ENCODE data around the gene CALML3. TPM values are rescaled to one million over a fixed set of nuclear protein-coding genes. Genes with fewer than 3 reads are reported as not detected.

Gene CALML3
- total and polyA plus RNA-seq, 2 of the 13 experiments (the other 11 are each of a cell fraction or from before 2014, with no cell fraction given): not detected

DNA sequence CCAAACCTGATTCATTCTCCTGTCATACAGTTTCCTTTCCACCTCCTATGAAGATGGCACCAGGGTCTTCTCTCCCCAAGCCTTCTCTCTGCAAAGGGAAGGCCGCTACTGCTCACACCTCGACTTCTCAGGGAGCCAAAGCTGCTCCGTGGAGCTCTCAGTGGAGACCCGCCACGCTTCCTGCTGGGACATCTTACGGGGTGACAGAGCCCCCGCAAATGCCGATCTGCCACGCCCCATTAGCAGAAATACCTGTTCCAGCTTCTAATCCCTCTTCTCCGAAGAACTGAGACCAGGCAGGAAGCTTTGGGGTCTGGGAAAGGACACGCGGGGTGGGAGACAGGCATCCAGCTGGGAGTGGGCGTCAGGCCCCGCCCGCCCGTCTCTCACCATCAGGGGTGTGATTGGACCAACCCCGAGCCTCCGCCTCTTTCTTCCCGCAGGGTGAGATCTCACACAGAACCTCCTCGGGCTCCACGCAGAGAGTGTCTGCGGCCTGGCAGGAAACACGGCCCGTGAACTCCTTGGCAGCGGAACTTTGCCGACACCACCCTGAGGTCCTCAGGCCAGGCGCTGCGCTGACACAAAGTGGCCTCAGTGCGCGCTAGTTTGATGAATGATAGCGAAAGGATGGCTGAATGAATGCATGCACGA, 13.4 kb upstream of the CALML3 start:
- peaks cover 39% of the 10 kb centered on the region for H3K4me1 ChIP-seq (ENCODE audit: insufficient read depth, low read length)
- H3K27me3 ChIP-seq (ENCODE audit: control insufficient read depth in 1 of 2, insufficient read depth in 2 of 2, low read length in 2 of 2): peaks cover 8 to 31% of the 10 kb centered on the region in 2 experiments; a peak in 4 of 5 replicates
- TF ChIP-seq ZNF343 (CRISPR knock-in tag; IDR thresholded peaks at IDR 0.05) (no peak), ZBTB3 (CRISPR knock-in tag; IDR thresholded peaks at IDR 0.05; ENCODE audit: borderline replicate concordance, low read depth) (no peak), POLR2A (IDR thresholded peaks at IDR 0.05; ENCODE audit: insufficient read depth in 1 of 2, low read depth in 2 of 2, low read length in 2 of 2) (no peak), STAG1 (CRISPR knock-in tag; IDR thresholded peaks at IDR 0.05) (no peak), FIP1L1 (IDR thresholded peaks at IDR 0.05; ENCODE audit: borderline replicate concordance, insufficient read depth, low read depth, low read length) (no peak), TRIM22 (IDR thresholded peaks at IDR 0.05) (no peak), ZNF431 (CRISPR knock-in tag; IDR thresholded peaks at IDR 0.05; ENCODE audit: borderline replicate concordance, low read depth) (no peak), RBFOX2 (IDR thresholded peaks at IDR 0.05; ENCODE audit: low read depth, low read length) (no peak), CREM (IDR thresholded peaks at IDR 0.05) (no peak), CREM (CRISPR knock-in tag; IDR thresholded peaks at IDR 0.05) (no peak), MBD4 (IDR thresholded peaks at IDR 0.05; ENCODE audit: borderline replicate concordance, low read length) (no peak), BHLHE40 (IDR thresholded peaks at IDR 0.05; ENCODE audit: low read length) (no peak), SMAD3 (CRISPR knock-in tag; IDR thresholded peaks at IDR 0.05) (no peak), PHF5A (CRISPR knock-in tag; IDR thresholded peaks at IDR 0.05; ENCODE audit: low read depth, unreplicated experiment) (no peak), CC2D1A (CRISPR knock-in tag; IDR thresholded peaks at IDR 0.05) (no peak), ZNF629 (CRISPR knock-in tag; conservative IDR thresholded peaks at IDR 0.05) (no peak)
- TF ChIP-seq, protein P1, sequence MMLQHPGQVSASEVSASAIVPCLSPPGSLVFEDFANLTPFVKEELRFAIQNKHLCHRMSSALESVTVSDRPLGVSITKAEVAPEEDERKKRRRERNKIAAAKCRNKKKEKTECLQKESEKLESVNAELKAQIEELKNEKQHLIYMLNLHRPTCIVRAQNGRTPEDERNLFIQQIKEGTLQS (CRISPR knock-in tag; IDR thresholded peaks at IDR 0.05): no peak
- TF ChIP-seq, protein P2, sequence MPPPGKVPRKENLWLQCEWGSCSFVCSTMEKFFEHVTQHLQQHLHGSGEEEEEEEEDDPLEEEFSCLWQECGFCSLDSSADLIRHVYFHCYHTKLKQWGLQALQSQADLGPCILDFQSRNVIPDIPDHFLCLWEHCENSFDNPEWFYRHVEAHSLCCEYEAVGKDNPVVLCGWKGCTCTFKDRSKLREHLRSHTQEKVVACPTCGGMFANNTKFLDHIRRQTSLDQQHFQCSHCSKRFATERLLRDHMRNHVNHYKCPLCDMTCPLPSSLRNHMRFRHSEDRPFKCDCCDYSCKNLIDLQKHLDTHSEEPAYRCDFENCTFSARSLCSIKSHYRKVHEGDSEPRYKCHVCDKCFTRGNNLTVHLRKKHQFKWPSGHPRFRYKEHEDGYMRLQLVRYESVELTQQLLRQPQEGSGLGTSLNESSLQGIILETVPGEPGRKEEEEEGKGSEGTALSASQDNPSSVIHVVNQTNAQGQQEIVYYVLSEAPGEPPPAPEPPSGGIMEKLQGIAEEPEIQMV (CRISPR knock-in tag; IDR thresholded peaks at IDR 0.05; ENCODE audit: low read depth): no peak
- TF ChIP-seq, protein P3, sequence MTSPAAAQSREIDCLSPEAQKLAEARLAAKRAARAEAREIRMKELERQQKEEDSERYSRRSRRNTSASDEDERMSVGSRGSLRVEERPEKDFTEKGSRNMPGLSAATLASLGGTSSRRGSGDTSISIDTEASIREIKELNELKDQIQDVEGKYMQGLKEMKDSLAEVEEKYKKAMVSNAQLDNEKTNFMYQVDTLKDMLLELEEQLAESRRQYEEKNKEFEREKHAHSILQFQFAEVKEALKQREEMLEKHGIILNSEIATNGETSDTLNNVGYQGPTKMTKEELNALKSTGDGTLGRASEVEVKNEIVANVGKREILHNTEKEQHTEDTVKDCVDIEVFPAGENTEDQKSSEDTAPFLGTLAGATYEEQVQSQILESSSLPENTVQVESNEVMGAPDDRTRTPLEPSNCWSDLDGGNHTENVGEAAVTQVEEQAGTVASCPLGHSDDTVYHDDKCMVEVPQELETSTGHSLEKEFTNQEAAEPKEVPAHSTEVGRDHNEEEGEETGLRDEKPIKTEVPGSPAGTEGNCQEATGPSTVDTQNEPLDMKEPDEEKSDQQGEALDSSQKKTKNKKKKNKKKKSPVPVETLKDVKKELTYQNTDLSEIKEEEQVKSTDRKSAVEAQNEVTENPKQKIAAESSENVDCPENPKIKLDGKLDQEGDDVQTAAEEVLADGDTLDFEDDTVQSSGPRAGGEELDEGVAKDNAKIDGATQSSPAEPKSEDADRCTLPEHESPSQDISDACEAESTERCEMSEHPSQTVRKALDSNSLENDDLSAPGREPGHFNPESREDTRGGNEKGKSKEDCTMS (CRISPR knock-in tag; conservative IDR thresholded peaks at IDR 0.05): no peak
- no peak overlapping the region for H3K4me3 ChIP-seq (replicated peaks in 1 of 3; ENCODE audit: insufficient read depth in 1 of 3, low read depth in 2 of 3, low read length in 3 of 3)
- no peak overlapping the region for H3K4me2 ChIP-seq (ENCODE audit: low read depth, low read length)
- POLR2A ChIA-PET: no interaction called here
- H3K36me3 ChIP-seq (replicated peaks in 1 of 2; ENCODE audit: control insufficient read depth in 1 of 2, insufficient read depth in 2 of 2, low read length in 2 of 2): no peaks in the 10 kb centered on the region
- in situ Hi-C loops (cut with HindIII; ENCODE audit: extremely low pct_ligation_motif_present, low pct_unique_long_range_greater_than_20kb): no loop called here
- no peaks in the 10 kb centered on the region for H3K79me2 ChIP-seq (ENCODE audit: insufficient read depth, low read length)
- intact Hi-C loops (cut with micrococcal nuclease; ENCODE audit: unreplicated experiment): loop anchor here (10.0 kb wide), 1 partner anchor 67 kb away; no protein-coding TSS in a partner anchor
- CTCF ChIA-PET (ENCODE audit: low intra/inter-chr PET ratio, low total read pairs): no interaction called here
- DNase-seq (ENCODE audit: low spot score) (no peak), ATAC-seq (no peak), FAIRE-seq (no peak)
- BruUV-seq (replicated peaks): no TSS peak
- no peak overlapping the region for H3K9ac ChIP-seq (ENCODE audit: insufficient read depth, low read depth, low read length)
- H3K27ac ChIP-seq (ENCODE audit: extremely low read length, insufficient read depth, low read length): no peak overlapping the region
- no peak overlapping the region for H2AFZ ChIP-seq (ENCODE audit: low read length)
- no peaks in the 10 kb centered on the region for H4K20me1 ChIP-seq (ENCODE audit: insufficient read depth, low read length)
- WGBS (ENCODE audit: low lambda C conversion rate): 84% methylated on average over 32 of the region's 32 CpGs
- no peaks in the 10 kb centered on the region for H3K9me3 ChIP-seq (ENCODE audit: low read length)

Data from HepG2 (cell line).